ENCODE data around the gene ITSN2.
"Not testable (repeated sequence)": the region's sequence is repeated elsewhere in the genome, so short reads cannot be mapped to it uniquely, and the experiment has no call there.

Gene ITSN2

DNA sequence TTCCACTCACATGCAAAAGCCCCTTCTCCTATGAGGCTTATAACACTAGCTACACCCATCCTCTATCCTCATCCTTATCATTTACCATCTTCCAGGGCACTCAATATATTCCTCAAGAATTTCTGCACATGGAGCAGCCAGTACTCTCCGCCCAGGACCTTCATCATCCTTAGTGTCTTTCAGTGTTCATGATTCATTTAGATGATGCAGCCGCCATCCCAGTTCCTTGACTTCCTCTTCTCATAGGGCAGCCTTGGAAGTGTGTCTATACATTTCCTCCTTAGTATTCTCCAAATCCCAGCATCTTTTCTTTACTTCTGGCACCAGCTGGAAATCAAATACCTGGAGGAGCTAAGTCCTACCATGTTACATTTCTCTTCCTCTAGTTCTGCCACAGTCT lies 3.0 kb upstream of the ITSN2 start:
- no peaks in the 10 kb centered on the region for H3K9me3 ChIP-seq (ENCODE audit: control insufficient read depth, low read length)
- no peak overlapping the region for H3K27ac ChIP-seq (ENCODE audit: insufficient read depth, low read depth, low read length, poor library complexity, severe bottlenecking)
- 87 to 98% methylated on average over 2 of the region's 2 CpGs for WGBS, 2 experiments

DNA sequence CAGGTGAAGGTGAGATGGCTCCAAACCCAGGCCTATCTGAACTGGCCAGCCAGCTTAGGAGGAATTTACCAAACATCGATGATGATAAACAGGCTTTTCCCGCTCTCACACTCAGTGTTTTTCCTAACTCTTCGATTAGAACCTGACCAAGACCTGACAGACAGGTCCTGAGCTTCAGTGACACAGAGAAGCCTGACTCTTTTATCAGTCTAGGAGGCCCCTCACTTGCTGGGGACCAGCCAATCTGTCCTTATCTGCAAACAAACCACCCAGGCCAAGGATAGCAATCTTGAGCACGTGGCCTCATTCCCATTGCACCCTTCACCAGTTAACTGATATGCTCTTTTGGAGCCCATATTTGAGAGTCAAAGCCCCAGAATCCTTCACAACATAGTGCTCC lies 1.9 kb upstream of the ITSN2 start:
- Histone ChIP-seq H3K4me1 (ENCODE audit: control insufficient read depth, insufficient read depth, low read length) (peaks cover 6% of the 10 kb centered on the region), H3K4me3 (ENCODE audit: insufficient read depth, low read depth, low read length) (no peak overlapping the region), H3K9me3 (ENCODE audit: control insufficient read depth, low read length) (no peaks in the 10 kb centered on the region), H3K27ac (ENCODE audit: insufficient read depth, low read depth, low read length, poor library complexity, severe bottlenecking) (no peak overlapping the region), H3K27me3 (ENCODE audit: control insufficient read depth, insufficient read depth, low read length, poor library complexity, severe bottlenecking) (peaks cover 33% of the 10 kb centered on the region), H3K36me3 (ENCODE audit: control insufficient read depth, insufficient read depth, low read length) (no peaks in the 10 kb centered on the region)
- 94 to 96% methylated on average over 4 of the region's 4 CpGs for WGBS, 2 experiments

More for the DNA sequence above, 3.0 kb upstream of the ITSN2 start:
- Histone ChIP-seq H3K4me3 (ENCODE audit: insufficient read depth, low read depth, low read length) (no peak overlapping the region), H3K27me3 (ENCODE audit: control insufficient read depth, insufficient read depth, low read length, poor library complexity, severe bottlenecking) (peaks cover 28% of the 10 kb centered on the region), H3K36me3 (ENCODE audit: control insufficient read depth, insufficient read depth, low read length) (no peaks in the 10 kb centered on the region), H3K4me1 (ENCODE audit: control insufficient read depth, insufficient read depth, low read length) (peaks cover 6% of the 10 kb centered on the region)

DNA sequence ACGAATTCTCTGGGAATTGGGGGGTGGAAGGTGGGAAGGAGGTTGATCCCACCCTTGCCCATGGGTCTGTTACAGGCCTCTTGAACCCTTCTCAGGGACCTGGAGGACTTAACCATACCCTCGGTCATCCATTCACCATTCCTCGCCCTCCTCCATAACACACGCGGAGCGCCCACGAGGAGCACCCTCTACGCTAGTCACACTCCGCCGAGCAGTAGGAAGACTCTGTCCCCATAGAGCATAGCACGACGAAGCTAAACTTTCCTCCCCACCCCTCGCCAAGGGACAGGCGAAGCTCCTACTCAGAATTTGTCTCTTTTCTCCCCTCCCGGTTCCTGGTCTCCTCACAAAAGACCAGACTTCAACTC lies 611 bp upstream of the ITSN2 start:
- Histone ChIP-seq H3K36me3 (ENCODE audit: control insufficient read depth, insufficient read depth, low read length) (no peaks in the 10 kb centered on the region), H3K4me1 (ENCODE audit: control insufficient read depth, insufficient read depth, low read length) (peaks cover 6% of the 10 kb centered on the region), H3K27me3 (ENCODE audit: control insufficient read depth, insufficient read depth, low read length, poor library complexity, severe bottlenecking) (peaks cover 33% of the 10 kb centered on the region), H3K27ac (ENCODE audit: insufficient read depth, low read depth, low read length, poor library complexity, severe bottlenecking) (no peak overlapping the region), H3K9me3 (ENCODE audit: control insufficient read depth, low read length) (no peaks in the 10 kb centered on the region), H3K4me3 (ENCODE audit: insufficient read depth, low read depth, low read length) (peak overlapping the region; percentile 79)
- 91% methylated on average over 15 of the region's 15 CpGs for WGBS, 2 experiments

DNA sequence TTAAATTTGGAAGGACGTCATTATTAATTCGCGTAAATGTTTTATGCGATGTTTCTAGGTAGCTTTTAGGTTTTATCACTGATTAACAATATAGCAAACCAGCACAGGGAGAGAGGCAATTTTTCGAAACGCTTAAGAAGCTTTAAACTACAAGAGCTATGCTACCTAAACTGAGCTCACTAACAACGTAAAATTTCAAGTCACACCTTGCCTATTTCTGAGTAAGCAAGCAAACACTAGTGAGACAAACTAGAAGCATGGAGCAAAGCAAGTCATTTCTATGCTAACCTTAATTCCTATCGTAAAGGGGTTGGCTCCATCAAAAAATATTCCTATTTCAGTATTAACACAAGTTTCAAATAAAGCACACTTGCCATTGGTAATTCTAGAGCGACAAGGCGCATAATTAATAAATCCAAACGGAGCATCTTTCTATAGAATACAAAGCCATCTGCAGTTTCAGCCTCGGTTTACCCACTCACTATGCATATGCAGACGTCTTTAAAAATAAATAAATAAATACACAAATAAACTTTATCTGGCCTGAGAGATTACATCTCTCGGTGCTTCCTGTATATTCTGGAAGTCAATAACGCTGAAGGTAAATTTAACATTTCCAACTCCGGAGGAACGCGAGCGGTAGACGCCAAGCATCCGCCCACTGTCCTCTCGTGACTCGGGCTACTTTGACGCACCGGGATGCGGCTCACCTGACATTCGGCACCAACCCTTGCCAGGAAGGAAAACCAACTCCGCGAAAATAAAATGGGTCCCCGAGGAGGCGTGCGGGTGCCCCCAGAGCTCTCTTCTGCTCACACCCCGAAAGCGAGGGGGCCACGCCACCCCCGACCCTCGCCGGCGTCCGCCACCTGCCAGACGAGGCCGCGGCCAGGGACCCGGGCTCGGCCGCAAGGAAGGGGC lies 947 bp downstream of the ITSN2 start:
- H3K27ac ChIP-seq (ENCODE audit: insufficient read depth, low read depth, low read length, poor library complexity, severe bottlenecking), result no peak overlapping the region

DNA sequence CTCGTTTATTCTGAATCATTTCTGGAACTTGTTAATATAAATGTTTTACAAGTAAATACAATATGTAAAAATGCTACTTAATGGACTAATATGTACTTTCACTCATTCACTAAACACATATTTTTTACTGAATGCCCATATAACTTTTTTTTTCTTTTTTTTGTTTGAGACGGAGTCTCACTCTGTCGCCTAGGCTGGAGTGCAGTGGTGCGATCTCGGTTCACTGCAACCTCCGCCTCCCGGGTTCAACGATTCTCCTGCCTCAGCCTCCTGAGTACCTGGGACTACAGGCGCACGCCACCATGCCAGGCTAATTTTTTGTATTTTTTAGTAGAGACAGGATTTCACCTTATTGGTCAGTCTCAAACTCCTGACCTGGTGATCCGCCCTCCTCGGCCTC lies 2.6 kb downstream of the ITSN2 start:
- not testable (repeated sequence) for H3K4me1 ChIP-seq (ENCODE audit: control insufficient read depth, insufficient read depth, low read length); H3K27ac ChIP-seq (ENCODE audit: insufficient read depth, low read depth, low read length, poor library complexity, severe bottlenecking); H3K4me3 ChIP-seq (ENCODE audit: insufficient read depth, low read depth, low read length); H3K36me3 ChIP-seq (ENCODE audit: control insufficient read depth, insufficient read depth, low read length); H3K9me3 ChIP-seq (ENCODE audit: control insufficient read depth, low read length)
- H3K27me3 ChIP-seq (ENCODE audit: control insufficient read depth, insufficient read depth, low read length, poor library complexity, severe bottlenecking), result peaks cover 33% of the 10 kb centered on the region
- 95 to 96% methylated on average over 11 of the region's 12 CpGs for WGBS, 2 experiments

More for the DNA sequence above, 947 bp downstream of the ITSN2 start:
- H3K27me3 ChIP-seq (ENCODE audit: control insufficient read depth, insufficient read depth, low read length, poor library complexity, severe bottlenecking), result peaks cover 33% of the 10 kb centered on the region
- H3K9me3 ChIP-seq (ENCODE audit: control insufficient read depth, low read length), result no peaks in the 10 kb centered on the region
- peak overlapping the region; percentile 79 for H3K4me3 ChIP-seq (ENCODE audit: insufficient read depth, low read depth, low read length)
- no peaks in the 10 kb centered on the region for H3K36me3 ChIP-seq (ENCODE audit: control insufficient read depth, insufficient read depth, low read length)
- H3K4me1 ChIP-seq (ENCODE audit: control insufficient read depth, insufficient read depth, low read length), result peaks cover 6% of the 10 kb centered on the region
- WGBS, 2 experiments, result 20% methylated on average over 46 of the region's 46 CpGs

DNA sequence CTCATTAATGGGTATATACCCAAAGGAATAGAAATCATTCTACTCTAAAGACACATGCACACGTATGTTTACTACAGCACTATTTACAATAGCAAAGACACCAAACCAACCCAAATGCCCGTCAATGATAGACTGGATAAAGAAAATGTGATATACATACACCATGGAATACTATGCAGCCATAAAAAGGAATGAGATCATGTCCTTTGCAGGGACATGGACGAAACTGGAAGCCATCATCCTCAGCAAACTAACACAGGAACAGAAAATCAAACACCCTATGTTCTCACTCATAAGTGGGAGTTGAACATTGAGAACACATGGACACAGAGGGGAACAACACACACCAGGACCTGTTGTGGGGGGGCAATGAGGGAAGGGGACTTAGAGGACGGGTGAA lies 3.2 kb downstream of the ITSN2 start:
- not testable (repeated sequence) for H3K9me3 ChIP-seq (ENCODE audit: control insufficient read depth, low read length); H3K4me1 ChIP-seq (ENCODE audit: control insufficient read depth, insufficient read depth, low read length); H3K4me3 ChIP-seq (ENCODE audit: insufficient read depth, low read depth, low read length); H3K36me3 ChIP-seq (ENCODE audit: control insufficient read depth, insufficient read depth, low read length); H3K27ac ChIP-seq (ENCODE audit: insufficient read depth, low read depth, low read length, poor library complexity, severe bottlenecking)
- 84 to 90% methylated on average over 4 of the region's 4 CpGs for WGBS, 2 experiments
- peaks cover 33% of the 10 kb centered on the region for H3K27me3 ChIP-seq (ENCODE audit: control insufficient read depth, insufficient read depth, low read length, poor library complexity, severe bottlenecking)

DNA sequence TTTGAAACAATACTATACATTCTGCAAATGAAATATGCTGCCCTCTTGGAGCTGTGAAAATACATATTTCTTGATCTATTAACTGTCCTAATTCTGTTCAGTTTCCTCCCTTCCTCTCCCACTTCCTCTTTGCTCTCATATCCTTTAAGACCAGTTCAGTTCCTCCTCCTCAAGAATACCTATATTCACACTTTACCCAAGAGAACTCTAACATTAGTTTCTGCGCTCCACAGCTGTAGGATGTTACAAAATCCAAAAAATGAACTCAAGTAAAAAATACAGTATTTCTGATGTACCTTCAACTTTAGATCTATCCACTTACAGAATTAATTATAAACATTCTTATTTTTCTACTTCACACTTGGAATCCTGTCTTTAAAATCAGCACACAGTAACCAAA lies 5.4 kb downstream of the ITSN2 start:
- H3K4me1 ChIP-seq (ENCODE audit: control insufficient read depth, insufficient read depth, low read length), result peaks cover 6% of the 10 kb centered on the region
- no peaks in the 10 kb centered on the region for H3K36me3 ChIP-seq (ENCODE audit: control insufficient read depth, insufficient read depth, low read length)
- WGBS, 2 experiments, result 96 to 100% methylated on average over 1 of the region's 1 CpG
- no peak overlapping the region for H3K27ac ChIP-seq (ENCODE audit: insufficient read depth, low read depth, low read length, poor library complexity, severe bottlenecking)
- no peaks in the 10 kb centered on the region for H3K9me3 ChIP-seq (ENCODE audit: control insufficient read depth, low read length)
- H3K4me3 ChIP-seq (ENCODE audit: insufficient read depth, low read depth, low read length), result no peak overlapping the region
- peaks cover 21% of the 10 kb centered on the region for H3K27me3 ChIP-seq (ENCODE audit: control insufficient read depth, insufficient read depth, low read length, poor library complexity, severe bottlenecking)

DNA sequence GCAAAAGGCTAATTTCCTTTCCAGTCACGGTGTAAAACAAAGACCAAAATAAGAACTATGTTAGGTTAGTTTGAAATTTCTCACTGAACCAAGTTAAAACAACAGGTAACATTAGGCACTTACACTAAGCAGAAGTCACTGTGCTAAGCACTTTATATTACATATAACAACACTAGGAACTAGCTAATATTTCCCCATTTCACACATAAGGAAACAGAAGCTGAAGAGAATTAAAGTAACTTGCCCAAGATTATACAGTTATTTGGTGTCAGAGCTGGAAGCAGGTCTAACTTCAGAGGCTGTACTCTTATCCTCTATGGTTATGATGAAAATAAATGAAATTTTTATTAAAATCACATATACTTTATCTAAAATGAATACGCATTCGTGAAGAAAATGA lies 5.9 kb downstream of the ITSN2 start:
- no peaks in the 10 kb centered on the region for H3K36me3 ChIP-seq (ENCODE audit: control insufficient read depth, insufficient read depth, low read length)
- H3K27ac ChIP-seq (ENCODE audit: insufficient read depth, low read depth, low read length, poor library complexity, severe bottlenecking), result no peak overlapping the region
- no peak overlapping the region for H3K4me3 ChIP-seq (ENCODE audit: insufficient read depth, low read depth, low read length)
- peaks cover 3% of the 10 kb centered on the region for H3K4me1 ChIP-seq (ENCODE audit: control insufficient read depth, insufficient read depth, low read length)
- no peaks in the 10 kb centered on the region for H3K9me3 ChIP-seq (ENCODE audit: control insufficient read depth, low read length)
- H3K27me3 ChIP-seq (ENCODE audit: control insufficient read depth, insufficient read depth, low read length, poor library complexity, severe bottlenecking), result peaks cover 16% of the 10 kb centered on the region
- 96% methylated on average over 3 of the region's 3 CpGs; no CpG with 5 or more reads in 1 of the 2 experiments for WGBS, 2 experiments

DNA sequence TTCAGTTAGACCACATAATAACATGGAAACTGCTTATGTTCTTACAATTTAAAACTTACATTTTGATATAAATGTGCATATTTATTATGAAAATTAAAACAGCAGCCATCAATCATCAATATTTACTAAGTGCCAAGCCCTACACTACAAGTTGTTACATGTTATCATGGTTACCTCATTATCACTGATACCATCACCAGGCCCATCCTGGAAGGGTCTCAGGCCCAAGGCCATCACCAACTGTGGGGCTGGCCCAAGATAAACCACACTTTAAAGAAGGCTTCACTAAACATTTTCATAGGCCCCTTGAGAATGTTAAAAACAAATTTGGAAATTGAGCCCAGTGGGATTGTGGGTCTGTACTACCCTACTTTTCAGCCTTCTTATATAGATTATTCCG lies 6.4 kb downstream of the ITSN2 start:
- H3K27ac ChIP-seq (ENCODE audit: insufficient read depth, low read depth, low read length, poor library complexity, severe bottlenecking), result no peak overlapping the region
- 80 to 100% methylated on average over 1 of the region's 1 CpG for WGBS, 2 experiments
- no peaks in the 10 kb centered on the region for H3K4me1 ChIP-seq (ENCODE audit: control insufficient read depth, insufficient read depth, low read length)
- H3K27me3 ChIP-seq (ENCODE audit: control insufficient read depth, insufficient read depth, low read length, poor library complexity, severe bottlenecking), result peaks cover 11% of the 10 kb centered on the region
- no peaks in the 10 kb centered on the region for H3K36me3 ChIP-seq (ENCODE audit: control insufficient read depth, insufficient read depth, low read length)
- no peaks in the 10 kb centered on the region for H3K9me3 ChIP-seq (ENCODE audit: control insufficient read depth, low read length)
- H3K4me3 ChIP-seq (ENCODE audit: insufficient read depth, low read depth, low read length), result no peak overlapping the region

DNA sequence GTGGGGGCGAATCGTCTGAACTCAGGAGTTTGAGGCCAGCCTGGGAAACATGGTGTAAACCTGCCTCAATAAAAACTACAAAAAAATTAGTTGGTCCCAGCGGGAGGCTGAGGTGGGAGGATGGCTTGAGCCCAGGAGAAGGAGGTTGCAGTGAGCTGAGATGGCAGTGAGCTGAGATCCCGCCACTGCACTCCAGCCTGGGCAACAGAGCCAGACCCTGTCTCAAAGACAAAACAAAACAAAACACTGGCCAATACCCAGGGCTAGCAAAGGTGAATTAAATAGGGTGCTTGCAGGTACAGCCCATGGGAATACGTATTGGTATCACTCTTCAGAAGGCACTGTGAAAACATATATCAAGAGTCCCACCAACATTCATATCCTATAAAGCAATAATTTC lies 7.0 kb downstream of the ITSN2 start:
- no peaks in the 10 kb centered on the region for H3K36me3 ChIP-seq (ENCODE audit: control insufficient read depth, insufficient read depth, low read length)
- WGBS, 2 experiments, result 72 to 73% methylated on average over 5 of the region's 5 CpGs
- no peak overlapping the region for H3K27ac ChIP-seq (ENCODE audit: insufficient read depth, low read depth, low read length, poor library complexity, severe bottlenecking)
- no peak overlapping the region for H3K4me3 ChIP-seq (ENCODE audit: insufficient read depth, low read depth, low read length)
- peaks cover 5% of the 10 kb centered on the region for H3K27me3 ChIP-seq (ENCODE audit: control insufficient read depth, insufficient read depth, low read length, poor library complexity, severe bottlenecking)
- no peaks in the 10 kb centered on the region for H3K4me1 ChIP-seq (ENCODE audit: control insufficient read depth, insufficient read depth, low read length)
- H3K9me3 ChIP-seq (ENCODE audit: control insufficient read depth, low read length), result no peaks in the 10 kb centered on the region
